AG09309 (cell line): ENCODE results near the gene VSIR.
A peak's percentile ranks its signal among the peaks of the same experiment; 100 is the strongest.

Experiments used
- DNase-seq: peaks from one replicate; pipeline ENCODE4 v3.0.0-alpha.2; 2010; ENCODE audit warnings: low read depth
- H3K4me3 ChIP-seq: 2 replicates; pipeline ENCODE4 v1.5.1; 2011; ENCODE audit warnings: mild to moderate bottlenecking, low read depth, low read length, moderate library complexity; ENCODE audit not compliant: control insufficient read depth
- TF ChIP-seq, protein P1 (sequence below): IDR thresholded peaks from 2 replicates; pipeline ENCODE4 v1.5.1; 2011; ENCODE audit warnings: mild to moderate bottlenecking, low read depth, low read length, inconsistent platforms; ENCODE audit not compliant: insufficient read depth, control insufficient read depth; ENCODE audit errors: missing control alignments

Gene VSIR

GRCh38 chr10:71714031-71714410, 59.3 kb downstream of the VSIR start:
- H3K4me3 ChIP-seq: no peak overlapping the region
- TF ChIP-seq, protein P1, sequence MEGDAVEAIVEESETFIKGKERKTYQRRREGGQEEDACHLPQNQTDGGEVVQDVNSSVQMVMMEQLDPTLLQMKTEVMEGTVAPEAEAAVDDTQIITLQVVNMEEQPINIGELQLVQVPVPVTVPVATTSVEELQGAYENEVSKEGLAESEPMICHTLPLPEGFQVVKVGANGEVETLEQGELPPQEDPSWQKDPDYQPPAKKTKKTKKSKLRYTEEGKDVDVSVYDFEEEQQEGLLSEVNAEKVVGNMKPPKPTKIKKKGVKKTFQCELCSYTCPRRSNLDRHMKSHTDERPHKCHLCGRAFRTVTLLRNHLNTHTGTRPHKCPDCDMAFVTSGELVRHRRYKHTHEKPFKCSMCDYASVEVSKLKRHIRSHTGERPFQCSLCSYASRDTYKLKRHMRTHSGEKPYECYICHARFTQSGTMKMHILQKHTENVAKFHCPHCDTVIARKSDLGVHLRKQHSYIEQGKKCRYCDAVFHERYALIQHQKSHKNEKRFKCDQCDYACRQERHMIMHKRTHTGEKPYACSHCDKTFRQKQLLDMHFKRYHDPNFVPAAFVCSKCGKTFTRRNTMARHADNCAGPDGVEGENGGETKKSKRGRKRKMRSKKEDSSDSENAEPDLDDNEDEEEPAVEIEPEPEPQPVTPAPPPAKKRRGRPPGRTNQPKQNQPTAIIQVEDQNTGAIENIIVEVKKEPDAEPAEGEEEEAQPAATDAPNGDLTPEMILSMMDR: no peak

DNA sequence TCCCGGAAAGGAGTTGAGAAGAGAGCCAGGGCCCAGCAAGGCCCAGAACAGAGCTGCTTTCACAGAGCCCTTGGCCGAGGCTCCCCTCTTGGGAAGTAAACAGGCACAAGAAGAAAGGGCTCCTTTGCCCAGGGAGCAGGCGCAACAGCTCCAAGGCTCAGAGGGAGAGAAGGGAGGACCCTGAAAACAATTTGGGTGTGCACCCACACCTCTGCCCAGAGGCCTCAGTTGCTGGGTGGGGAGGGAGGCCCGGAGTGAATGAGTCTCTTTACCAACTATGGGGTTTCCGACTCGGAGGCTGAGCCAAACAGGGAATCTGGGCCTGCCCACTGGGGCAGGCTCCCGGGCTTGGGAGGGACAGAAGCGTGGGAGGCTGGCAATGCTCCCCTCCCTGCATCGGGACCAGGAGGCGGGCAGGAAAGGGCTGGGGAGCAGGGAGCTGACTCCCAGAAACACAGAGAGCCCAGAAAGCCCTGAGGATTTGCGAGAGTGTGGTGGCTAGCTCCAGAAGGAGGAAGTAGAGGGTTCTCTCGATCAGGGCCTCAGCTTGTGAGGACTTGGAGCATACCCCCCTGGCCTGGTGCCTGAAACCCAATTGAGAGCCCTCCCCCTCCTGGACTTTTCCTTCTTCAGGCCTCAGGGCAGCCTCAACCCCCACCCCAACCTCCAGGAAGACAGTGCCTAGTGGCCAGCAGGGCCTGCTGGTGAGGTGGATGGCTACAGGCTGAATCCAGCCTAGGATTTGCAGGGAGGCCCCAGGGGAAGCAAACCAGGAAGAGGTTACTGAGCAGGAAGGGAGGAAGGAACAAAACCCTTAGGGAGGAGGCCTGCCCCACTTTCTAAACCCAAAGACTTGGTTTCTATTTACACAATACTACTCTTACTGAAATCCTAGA, 59.9 kb downstream of the VSIR start:
- TF ChIP-seq, protein P1: peak; percentile 50
- peak; percentile 74 for DNase-seq
- H3K4me3 ChIP-seq: no peak overlapping the region

More at GRCh38 chr10:71714031-71714410, 59.3 kb downstream of the VSIR start:
- DNase-seq: no peak

- no peak for DNase-seq
- TF ChIP-seq, protein P1: no peak
- H3K4me3 ChIP-seq: no peak overlapping the region
Observed at GRCh38 chr10:71712572-71713134, 60.7 kb downstream of the VSIR start.

GRCh38 chr10:71712170-71712569, 61.1 kb downstream of the VSIR start:
- DNase-seq: no peak
- H3K4me3 ChIP-seq: no peak overlapping the region
- TF ChIP-seq, protein P1: no peak

- DNase-seq: no peak
- TF ChIP-seq, protein P1: no peak
- no peak overlapping the region for H3K4me3 ChIP-seq
Observed at GRCh38 chr10:71711052-71711623, 62.2 kb downstream of the VSIR start.

DNA sequence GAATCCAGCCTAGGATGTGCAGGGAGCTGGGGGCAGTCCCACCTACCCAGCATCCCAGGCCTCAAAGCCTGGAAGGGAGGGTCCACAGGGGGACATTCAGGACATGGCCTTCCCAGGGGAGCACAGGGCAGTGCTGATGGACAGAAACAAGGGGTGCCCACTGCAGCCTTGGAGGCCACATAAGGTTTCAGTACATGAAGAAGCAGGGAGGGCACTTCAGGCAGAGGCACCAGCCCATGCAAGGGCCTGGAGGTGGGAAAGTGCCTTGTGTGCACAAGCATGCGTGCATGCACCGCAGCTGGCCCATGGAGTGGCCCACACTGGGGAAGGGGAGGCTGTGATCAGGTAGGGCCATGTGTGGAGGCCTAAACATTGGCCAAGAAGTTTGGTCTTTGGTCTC, 62.8 kb downstream of the VSIR start:
- no peak overlapping the region for H3K4me3 ChIP-seq
- no peak for DNase-seq
- TF ChIP-seq, protein P1: no peak
